ENCODE measurements around the gene CDC20.

DNA sequence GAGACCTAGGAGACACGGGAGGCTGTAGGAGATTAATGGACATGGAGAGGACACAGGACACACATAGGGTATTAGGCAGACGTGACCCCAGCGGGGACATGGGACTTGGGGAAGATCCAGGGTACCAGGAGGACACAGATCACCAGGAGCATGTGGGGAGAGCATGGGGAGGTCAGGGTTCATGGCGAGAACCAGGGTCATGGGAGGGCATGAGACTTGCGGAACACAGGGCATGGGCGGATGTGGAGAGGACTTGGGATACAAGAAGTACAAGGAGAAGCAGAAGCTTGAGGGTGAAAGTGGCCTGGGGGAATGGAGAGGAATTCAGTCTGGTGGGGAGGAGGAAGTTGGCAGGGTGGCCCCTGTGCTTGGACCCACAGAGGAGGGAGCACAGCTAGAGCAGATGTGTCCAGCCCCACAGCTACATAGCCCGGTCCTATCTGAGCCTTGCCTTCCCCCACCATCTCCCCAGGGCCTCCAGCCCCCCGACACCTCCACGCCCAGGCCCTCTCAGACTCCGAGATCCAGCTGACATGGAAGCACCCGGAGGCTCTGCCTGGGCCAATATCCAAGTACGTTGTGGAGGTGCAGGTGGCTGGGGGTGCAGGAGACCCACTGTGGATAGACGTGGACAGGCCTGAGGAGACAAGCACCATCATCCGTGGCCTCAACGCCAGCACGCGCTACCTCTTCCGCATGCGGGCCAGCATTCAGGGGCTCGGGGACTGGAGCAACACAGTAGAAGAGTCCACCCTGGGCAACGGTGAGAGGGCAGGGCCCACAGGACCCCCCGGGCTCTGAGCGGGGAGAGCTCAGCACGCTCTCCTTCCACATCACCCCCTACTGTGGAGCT lies 45.9 kb upstream of the CDC20 start:
- TF ChIP-seq, protein P1, sequence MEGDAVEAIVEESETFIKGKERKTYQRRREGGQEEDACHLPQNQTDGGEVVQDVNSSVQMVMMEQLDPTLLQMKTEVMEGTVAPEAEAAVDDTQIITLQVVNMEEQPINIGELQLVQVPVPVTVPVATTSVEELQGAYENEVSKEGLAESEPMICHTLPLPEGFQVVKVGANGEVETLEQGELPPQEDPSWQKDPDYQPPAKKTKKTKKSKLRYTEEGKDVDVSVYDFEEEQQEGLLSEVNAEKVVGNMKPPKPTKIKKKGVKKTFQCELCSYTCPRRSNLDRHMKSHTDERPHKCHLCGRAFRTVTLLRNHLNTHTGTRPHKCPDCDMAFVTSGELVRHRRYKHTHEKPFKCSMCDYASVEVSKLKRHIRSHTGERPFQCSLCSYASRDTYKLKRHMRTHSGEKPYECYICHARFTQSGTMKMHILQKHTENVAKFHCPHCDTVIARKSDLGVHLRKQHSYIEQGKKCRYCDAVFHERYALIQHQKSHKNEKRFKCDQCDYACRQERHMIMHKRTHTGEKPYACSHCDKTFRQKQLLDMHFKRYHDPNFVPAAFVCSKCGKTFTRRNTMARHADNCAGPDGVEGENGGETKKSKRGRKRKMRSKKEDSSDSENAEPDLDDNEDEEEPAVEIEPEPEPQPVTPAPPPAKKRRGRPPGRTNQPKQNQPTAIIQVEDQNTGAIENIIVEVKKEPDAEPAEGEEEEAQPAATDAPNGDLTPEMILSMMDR (IDR thresholded peaks at IDR 0.05; ENCODE audit: low read length), result no peak
- TF ChIP-seq EZH2 (IDR thresholded peaks at IDR 0.05; ENCODE audit: borderline replicate concordance, low read length), result no peak

Measured in OCI-LY1 (cell line).